Stimulated activated CD4-positive, alpha-beta T cell treated with anti-CD3 and anti-CD28 coated beads, TNF-alpha, amount 100 ng/mL, for 1 hour (primary cell): Measurements from ENCODE around the gene CCDC158.
"Not testable (repeated sequence)": the region's sequence is repeated elsewhere in the genome, so short reads cannot be mapped to it uniquely, and the experiment has no call there.

ENCODE experiments used
- DNase-seq, 3 donors: peaks; one replicate each; pipeline ENCODE4 v3.0.0-alpha.2; 2020; ENCODE audit warnings: low read depth in 3 of 3, low spot score in 1 of 3

CCDC158 gene

GRCh38 chr4:76373919-76374552, 46.9 kb downstream of the CCDC158 start:
- no peak for DNase-seq

- DNase-seq: no peak
Measured at GRCh38 chr4:76366737-76367136, 54.2 kb downstream of the CCDC158 start.

- DNase-seq: no peak
Measured at GRCh38 chr4:76365636-76366035, 55.3 kb downstream of the CCDC158 start.

GRCh38 chr4:76364763-76365162, 56.2 kb downstream of the CCDC158 start:
- no peak for DNase-seq

DNA sequence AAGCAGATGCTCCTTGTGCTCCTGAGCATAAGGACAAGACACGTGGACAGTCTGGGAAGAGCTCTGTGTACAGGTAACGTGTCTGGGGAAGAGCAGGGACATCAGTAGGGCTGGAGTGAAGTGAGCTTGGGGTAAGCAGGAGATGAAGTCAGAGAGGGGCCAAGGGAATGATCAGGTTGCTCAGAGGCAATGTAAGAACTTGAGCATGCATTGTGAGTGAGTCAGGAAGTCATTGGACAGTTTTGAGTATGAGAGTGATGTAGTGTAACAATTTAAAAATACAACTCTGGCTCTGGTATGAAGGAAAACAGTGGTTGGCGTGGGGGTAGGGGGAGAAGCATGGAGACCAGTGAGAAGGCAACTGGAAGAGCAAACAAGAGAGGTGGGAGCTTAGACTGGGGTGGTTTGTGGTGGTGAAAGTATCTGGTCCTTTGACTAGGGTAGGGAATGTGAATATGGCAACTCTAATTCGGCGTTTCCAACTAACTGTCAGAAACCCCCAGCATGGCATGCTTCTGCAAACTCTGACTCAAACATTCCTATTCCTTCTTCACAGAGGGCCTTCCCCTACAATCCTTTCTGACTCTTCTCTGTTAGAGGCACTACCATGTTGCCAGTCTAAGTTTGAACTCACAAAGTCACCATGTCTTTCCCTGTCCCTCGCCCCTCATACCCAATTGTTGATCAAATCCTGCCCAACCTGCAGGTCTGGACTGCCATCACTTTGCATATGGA, 57.2 kb downstream of the CCDC158 start:
- DNase-seq: no peak

- DNase-seq: no peak
Measured at GRCh38 chr4:76361689-76362412, 59.1 kb downstream of the CCDC158 start.

DNA sequence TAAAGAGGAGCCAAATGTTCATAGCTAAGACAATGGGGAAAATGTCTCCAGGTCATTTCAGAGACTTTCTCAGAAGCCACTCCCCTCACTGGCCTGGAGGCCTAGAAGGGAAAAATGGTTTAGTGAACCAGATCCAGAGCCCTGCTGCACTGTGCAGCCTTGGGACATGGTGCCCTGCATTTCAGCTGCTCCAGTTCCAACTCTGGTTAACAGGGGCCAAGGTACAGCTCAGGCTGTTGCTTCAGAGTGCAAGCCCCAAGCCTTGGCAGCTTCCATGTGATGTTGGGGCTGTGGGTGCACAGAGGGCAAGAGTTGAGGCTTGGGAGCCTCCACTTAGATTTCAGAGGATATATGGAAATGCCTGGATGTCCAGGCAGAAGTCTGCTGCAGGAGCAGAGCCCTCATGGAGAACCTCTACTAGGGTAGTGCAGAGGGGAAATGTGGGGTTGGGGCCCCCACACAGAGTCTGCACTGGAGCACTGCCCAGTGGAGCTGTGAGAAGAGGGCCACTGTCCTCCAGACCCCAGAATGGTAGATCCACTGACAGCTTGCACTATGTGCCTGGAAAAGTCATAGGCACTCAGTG, 61.0 kb downstream of the CCDC158 start:
- DNase-seq: not testable (repeated sequence)

DNA sequence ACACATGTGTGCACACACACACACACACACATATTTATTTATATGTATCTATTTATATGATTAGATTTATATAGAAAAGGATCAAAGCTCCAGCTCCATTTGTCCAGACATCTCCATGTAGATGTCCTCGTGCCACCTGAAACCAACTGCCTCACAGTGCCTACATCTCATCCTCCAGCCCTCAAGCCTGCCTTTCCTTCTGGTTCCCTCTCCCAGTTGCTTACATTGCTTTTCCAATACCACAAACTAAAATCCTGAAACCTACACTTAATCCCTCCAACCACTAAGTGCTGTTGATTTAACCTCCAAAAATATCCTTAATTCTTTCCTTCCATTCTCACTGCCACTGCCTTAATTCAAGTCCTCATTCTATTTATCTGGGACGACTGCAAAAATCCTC, 63.0 kb downstream of the CCDC158 start:
- DNase-seq: no peak

GRCh38 chr4:76354517-76355473, 66.1 kb downstream of the CCDC158 start:
- peak in 1 of 3 donors; percentile 1 for DNase-seq

DNA sequence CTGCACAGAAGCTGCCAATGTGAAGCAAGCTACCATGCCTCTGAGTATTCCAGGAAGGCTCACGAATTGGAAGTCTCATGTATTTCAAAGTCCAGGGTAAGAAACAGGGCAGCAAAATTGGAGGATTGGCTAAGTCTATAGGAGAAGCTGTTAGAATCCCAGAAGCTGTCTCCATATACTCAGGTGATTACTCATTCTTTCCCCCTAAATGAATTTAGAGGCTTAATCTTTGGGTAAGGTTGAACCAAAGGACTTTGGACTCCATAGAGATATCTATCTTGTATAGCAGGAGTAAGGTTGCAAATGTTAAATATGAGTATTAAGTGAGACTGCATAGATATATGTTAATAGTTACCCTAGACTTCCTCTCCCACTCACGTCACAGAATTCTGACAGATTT, 78.1 kb downstream of the CCDC158 start:
- no peak for DNase-seq

GRCh38 chr4:76342191-76342590, 78.8 kb downstream of the CCDC158 start:
- DNase-seq: no peak

- no peak for DNase-seq
Measured at GRCh38 chr4:76341063-76341462, 79.9 kb downstream of the CCDC158 start.

DNA sequence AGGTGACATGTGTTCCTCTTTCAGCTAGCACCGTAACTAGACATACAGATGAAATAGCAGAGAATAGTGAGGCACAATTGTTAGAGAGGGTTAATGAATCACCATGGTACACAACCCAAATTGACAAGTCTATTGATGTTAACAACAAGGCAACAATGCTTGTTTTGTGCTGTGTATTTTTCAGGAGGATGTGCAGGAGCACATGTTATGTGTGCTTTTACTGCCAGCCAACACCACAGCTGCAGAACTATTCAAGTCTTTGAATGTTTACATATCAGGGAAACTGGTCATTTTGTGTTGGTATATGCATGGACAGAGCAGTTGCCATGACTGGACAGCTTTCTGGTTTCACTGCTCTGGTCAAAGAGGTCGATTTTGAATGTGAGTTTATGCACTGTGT, 81.6 kb downstream of the CCDC158 start:
- DNase-seq: no peak

- DNase-seq: no peak
Measured at GRCh38 chr4:76334885-76335284, 86.1 kb downstream of the CCDC158 start.

- no peak for DNase-seq
Measured at GRCh38 chr4:76326515-76326914, 94.4 kb downstream of the CCDC158 start.

- no peak for DNase-seq
Measured at GRCh38 chr4:76325072-76325471, 95.9 kb downstream of the CCDC158 start.

- DNase-seq: no peak
Measured at GRCh38 chr4:76322236-76322635, 98.7 kb downstream of the CCDC158 start.

DNA sequence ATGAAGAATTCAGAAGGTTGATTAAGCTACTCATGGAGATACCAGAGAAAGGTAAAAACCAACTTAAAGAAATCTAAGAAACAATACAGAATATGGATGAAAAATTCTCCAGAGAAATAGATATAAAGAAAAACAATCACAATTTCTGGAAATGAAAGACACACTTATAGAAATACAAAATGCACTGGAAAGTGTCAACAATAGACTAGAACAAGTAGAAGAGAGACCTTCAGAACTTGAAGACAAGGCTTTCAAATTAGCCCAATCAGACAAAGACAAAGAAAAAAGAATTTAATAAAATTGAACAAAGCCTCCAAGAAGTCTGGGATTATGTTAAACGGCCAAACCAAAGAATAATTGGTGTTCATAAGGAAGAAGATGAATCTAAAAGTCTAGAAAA, 104.8 kb downstream of the CCDC158 start:
- DNase-seq: no peak

DNA sequence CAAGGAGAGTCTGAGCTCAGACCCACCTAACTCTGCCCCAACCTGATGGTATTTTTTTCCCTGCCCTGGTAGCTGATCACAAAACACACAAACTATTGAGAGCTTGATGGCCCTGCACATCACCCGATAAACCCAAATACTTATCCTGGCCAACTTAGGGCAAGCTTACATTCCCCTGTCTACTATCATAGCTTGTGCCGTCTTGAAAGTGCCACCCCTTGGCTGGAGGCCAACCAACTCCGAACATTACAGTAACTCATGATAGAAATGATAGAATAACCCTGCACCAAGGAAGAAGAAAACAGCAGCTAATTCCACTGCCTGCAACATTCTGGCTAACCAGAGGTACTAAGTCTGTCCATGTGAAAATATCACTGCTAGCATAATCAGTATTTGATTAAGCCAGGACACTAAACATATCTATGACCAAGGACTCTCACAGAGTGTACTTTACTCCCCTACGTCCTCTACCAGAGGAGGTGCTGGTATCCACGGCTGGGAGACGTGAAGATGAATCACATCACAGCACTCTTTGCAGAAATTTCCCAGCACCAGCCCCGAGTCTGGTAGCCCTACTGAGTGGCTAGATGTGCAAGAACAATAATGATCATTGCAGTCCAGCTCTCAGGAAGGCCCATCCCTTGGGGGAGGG, 105.5 kb downstream of the CCDC158 start:
- no peak for DNase-seq

DNA sequence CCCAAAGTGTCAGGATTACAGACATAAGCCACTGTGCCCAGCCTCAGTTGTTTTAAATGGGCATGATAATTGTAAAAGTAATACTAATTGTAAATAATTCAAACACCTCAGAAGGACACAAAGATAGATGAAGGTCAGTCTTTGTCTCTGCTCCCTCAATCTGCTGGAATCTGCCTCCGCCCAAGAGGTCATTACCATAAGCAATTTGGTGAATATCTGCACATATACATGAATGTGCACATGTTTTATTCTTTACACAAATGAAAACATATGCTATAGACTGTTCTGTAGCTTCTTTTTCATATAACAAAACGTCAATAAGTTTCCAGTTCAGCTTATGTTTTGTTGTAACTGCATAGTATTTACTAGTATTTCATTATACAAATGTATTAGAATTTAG, 107.4 kb downstream of the CCDC158 start:
- DNase-seq: no peak
